Upper lobe of right lung (tissue), 1 donor: Measurements from ENCODE around the gene NBAS. TPM values are rescaled to one million over a fixed set of nuclear protein-coding genes. Genes with fewer than 3 reads are reported as not detected.
"Not testable (repeated sequence)": the region's sequence is repeated elsewhere in the genome, so short reads cannot be mapped to it uniquely, and the experiment has no call there.

Source experiments
- ATAC-seq: fragments of 200-7000 bp; cut with Tn5 transposase; one replicate; pipeline ENCODE4 v1.9.1; 2020; ENCODE audit warnings: mild to moderate bottlenecking, moderate library complexity
- DNase-seq: peaks from one replicate; pipeline ENCODE4 v3.0.0-alpha.2; 2020
- H3K27ac ChIP-seq: fragments of 200-600 bp; one replicate; pipeline ENCODE4 v1.8.0; 2022
- H3K27me3 ChIP-seq: fragments of 200-600 bp; one replicate; pipeline ENCODE4 v1.8.0; 2022; ENCODE audit warnings: mild to moderate bottlenecking
- H3K36me3 ChIP-seq: fragments of 200-600 bp; one replicate; pipeline ENCODE4 v1.8.0; 2022
- H3K4me1 ChIP-seq: fragments of 200-600 bp; one replicate; pipeline ENCODE4 v1.8.0; 2022
- H3K4me3 ChIP-seq: fragments of 200-600 bp; one replicate; pipeline ENCODE4 v1.8.0; 2022; ENCODE audit warnings: mild to moderate bottlenecking
- H3K9me3 ChIP-seq: fragments of 200-600 bp; one replicate; pipeline ENCODE4 v1.8.0; 2022
- intact Hi-C: fragments of 100-400 bp; cut with DNase I; formaldehyde crosslinking; loops from one replicate; pipeline ENCODE4 v1.11.0; 2022
- total RNA-seq: library from RNA; stranded (reverse); fragmentation: NEBNext Ultra II Directional; extraction: Animal tissue kit (Norgen Biotek cat#: 25700); gene quantifications from one replicate; pipeline ENCODE4 v1.2.1, GENCODE V29; 2021
- TF ChIP-seq, protein P1 (sequence below): fragments of 200-600 bp; IDR thresholded peaks from one replicate; pipeline ENCODE4 v1.8.0; 2022; ENCODE audit warnings: antibody characterized with exemption
- donor health status: DM: no; HTN: yes; CAD: no; lungs with severe emphysema.

Gene NBAS
- total RNA-seq, 1 donor from 2014 or later = 38.8 TPM

DNA sequence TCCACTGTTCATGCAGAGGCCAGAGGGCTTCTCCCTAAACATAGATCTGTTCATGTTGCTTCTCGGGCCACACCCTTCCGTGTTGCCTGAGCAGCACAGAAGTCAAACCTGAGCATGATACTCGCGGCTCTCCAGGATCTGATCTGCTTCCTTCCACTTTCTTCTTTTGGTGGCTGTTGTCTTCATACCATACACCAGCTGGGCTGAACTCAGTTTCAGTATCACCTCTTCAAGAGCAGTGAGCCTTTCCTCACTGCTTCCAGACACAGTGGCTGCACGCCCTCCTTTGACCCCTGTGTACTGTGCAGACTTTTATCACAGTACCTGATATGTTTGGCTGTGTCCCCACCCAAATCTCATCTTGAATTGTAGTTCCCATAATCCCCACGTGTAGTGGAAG, 348.9 kb downstream of the NBAS start:
- intact Hi-C loops = no loop called here
- DNase-seq (no peak), ATAC-seq (no peak)
- Histone ChIP-seq H3K4me3 (no peak overlapping the region), H3K27ac (no peak overlapping the region), H3K27me3 (no peaks in the 10 kb centered on the region), H3K9me3 (no peaks in the 10 kb centered on the region), H3K4me1 (no peaks in the 10 kb centered on the region), H3K36me3 (peaks cover 9% of the 10 kb centered on the region)
- TF ChIP-seq, protein P1, sequence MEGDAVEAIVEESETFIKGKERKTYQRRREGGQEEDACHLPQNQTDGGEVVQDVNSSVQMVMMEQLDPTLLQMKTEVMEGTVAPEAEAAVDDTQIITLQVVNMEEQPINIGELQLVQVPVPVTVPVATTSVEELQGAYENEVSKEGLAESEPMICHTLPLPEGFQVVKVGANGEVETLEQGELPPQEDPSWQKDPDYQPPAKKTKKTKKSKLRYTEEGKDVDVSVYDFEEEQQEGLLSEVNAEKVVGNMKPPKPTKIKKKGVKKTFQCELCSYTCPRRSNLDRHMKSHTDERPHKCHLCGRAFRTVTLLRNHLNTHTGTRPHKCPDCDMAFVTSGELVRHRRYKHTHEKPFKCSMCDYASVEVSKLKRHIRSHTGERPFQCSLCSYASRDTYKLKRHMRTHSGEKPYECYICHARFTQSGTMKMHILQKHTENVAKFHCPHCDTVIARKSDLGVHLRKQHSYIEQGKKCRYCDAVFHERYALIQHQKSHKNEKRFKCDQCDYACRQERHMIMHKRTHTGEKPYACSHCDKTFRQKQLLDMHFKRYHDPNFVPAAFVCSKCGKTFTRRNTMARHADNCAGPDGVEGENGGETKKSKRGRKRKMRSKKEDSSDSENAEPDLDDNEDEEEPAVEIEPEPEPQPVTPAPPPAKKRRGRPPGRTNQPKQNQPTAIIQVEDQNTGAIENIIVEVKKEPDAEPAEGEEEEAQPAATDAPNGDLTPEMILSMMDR = no peak

DNA sequence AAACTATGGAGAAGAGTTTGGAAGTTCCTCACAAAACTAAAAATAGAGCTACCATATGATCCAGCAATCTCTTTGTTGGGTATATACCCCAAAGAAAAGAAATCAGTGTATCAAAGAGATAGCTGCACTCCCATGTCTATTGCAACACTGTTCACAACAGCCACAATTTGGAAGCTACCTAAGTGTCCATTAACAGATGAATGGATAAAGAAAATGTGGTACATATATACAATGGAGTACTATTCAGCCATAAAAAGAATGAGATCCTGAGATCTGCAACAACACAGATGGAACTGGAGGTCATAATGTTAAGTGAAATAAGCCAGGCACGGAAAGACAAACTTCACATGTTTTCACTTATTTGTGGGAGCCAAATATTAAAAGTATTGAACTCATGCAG, 350.6 kb downstream of the NBAS start:
- DNase-seq, H3K27ac ChIP-seq, intact Hi-C loops, H3K4me3 ChIP-seq, H3K27me3 ChIP-seq, ATAC-seq, H3K9me3 ChIP-seq, H3K36me3 ChIP-seq, H3K4me1 ChIP-seq: not testable (repeated sequence)

DNA sequence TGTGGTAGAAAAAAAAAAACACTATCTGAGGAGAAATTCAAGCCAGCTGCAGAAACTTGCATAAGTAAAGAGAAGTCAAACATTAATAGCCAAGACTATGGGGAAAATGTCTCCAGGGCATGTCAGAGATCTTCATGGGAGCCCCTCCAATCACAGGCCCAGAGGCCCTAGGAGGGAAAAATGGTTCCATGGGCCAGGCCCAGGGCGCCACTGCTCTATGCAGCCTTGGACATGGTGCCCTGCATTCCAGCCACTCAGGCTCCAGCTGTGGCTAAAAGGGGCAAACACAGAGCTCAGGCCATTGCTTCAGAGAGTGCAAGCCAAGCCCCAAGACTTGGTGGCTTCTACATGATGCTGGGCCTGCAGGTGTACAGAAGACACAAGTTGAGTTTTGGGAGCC, 354.7 kb downstream of the NBAS start:
- no peak for ATAC-seq

DNA sequence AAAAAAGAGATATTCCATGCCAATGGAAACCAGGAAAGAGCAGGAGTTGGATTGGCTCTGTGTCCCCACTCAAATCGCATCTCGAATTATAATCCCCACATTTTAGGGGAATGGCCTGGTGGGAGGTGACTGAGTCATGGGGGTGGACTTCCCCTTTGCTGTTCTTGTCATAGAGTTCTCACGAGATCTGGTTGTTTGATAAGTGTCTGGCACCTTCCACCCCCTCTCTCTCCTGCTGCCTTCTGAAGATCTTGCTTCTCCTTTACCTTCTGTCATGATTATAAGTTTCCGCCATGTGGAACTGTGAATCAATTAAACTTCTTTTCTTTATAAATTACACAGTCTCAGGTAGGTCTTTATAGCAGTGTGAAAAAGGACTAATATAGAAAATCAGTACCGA, 355.6 kb downstream of the NBAS start:
- Histone ChIP-seq H3K27ac (no peak overlapping the region), H3K4me3 (no peak overlapping the region), H3K27me3 (no peaks in the 10 kb centered on the region), H3K36me3 (no peaks in the 10 kb centered on the region), H3K9me3 (no peaks in the 10 kb centered on the region), H3K4me1 (no peaks in the 10 kb centered on the region)
- TF ChIP-seq, protein P1 = no peak
- ATAC-seq (no peak), DNase-seq (no peak)
- intact Hi-C loops = no loop called here

More for the DNA sequence above, 354.7 kb downstream of the NBAS start:
- intact Hi-C loops = no loop called here
- Histone ChIP-seq H3K36me3 (no peaks in the 10 kb centered on the region), H3K27ac (no peak overlapping the region), H3K27me3 (no peaks in the 10 kb centered on the region), H3K4me3 (no peak overlapping the region), H3K4me1 (no peaks in the 10 kb centered on the region), H3K9me3 (no peaks in the 10 kb centered on the region)
- no peak for DNase-seq
- TF ChIP-seq, protein P1 = no peak

DNA sequence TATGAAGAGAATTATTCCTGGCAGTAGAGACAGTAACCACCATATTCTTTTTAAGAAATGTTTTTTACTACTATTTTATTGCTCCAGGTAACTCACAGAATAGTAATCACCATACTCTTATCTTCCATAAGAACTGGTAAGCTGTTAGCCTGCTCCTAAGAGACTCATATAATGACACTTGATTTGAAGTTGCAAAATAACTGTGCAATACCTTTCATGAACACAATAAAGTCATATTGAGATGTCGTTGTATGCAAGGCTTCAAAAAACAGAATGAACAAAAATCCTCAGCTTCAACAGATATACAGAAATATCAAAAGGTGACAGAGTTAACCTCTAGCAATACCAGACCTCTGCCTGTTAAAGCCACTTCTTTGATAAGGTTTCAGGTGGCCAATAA, 360.1 kb downstream of the NBAS start:
- H3K4me1 ChIP-seq = no peaks in the 10 kb centered on the region
- no peak overlapping the region for H3K4me3 ChIP-seq
- no peaks in the 10 kb centered on the region for H3K27me3 ChIP-seq
- TF ChIP-seq, protein P1 = no peak
- H3K36me3 ChIP-seq = no peaks in the 10 kb centered on the region
- no peaks in the 10 kb centered on the region for H3K9me3 ChIP-seq
- ATAC-seq (peak; percentile 50), DNase-seq (no peak)
- no peak overlapping the region for H3K27ac ChIP-seq
- intact Hi-C loops = no loop called here

DNA sequence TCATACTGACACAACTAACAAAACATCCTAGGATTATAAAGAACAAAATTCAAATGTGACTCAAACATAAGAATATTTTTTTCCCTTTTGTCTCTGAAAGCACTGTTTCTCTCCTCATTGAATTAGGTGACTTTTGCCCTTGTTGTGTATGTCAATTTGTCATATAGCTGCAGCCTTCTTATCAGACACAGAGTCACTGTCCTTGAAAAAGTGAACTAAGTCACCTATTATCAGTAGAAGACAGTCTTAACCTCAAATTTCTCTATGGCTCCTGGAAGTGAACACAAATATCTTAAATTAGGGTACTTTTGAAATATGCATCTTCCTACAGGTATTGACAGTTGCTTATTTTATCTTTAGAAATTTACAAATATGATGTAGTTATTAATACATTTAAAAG, 360.6 kb downstream of the NBAS start:
- Histone ChIP-seq H3K9me3 (no peaks in the 10 kb centered on the region), H3K27ac (no peak overlapping the region), H3K27me3 (no peaks in the 10 kb centered on the region), H3K4me3 (no peak overlapping the region), H3K4me1 (no peaks in the 10 kb centered on the region), H3K36me3 (no peaks in the 10 kb centered on the region)
- TF ChIP-seq, protein P1 = no peak
- no peak for DNase-seq
- intact Hi-C loops = no loop called here
- no peak for ATAC-seq
